Stimulated activated CD4-positive, alpha-beta T cell treated with anti-CD3 and anti-CD28 coated beads, Interleukin-2, amount 100 ng/mL, for 48 hours (primary cell): ENCODE measurements around the gene SLC6A6.

Experiments
- DNase-seq, 2 donors: peaks; one replicate each; pipeline ENCODE4 v3.0.0-alpha.2; 2020

The SLC6A6 gene

GRCh38 chr3:14439501-14440167 is 37.2 kb downstream of the SLC6A6 start:
- DNase-seq, result no peak

- DNase-seq, result no peak
These were observed 37.7 kb downstream of the SLC6A6 start for GRCh38 chr3:14440168-14440518.

GRCh38 chr3:14440531-14441239 is 38.3 kb downstream of the SLC6A6 start:
- DNase-seq, result no peak

- no peak for DNase-seq
These were observed 39.0 kb downstream of the SLC6A6 start for GRCh38 chr3:14441240-14441919.

- no peak for DNase-seq
These were observed 39.5 kb downstream of the SLC6A6 start for GRCh38 chr3:14441920-14442300.

- DNase-seq, result no peak
These were observed 42.0 kb downstream of the SLC6A6 start for GRCh38 chr3:14444380-14444779.

- no peak for DNase-seq
These were observed 43.4 kb downstream of the SLC6A6 start for GRCh38 chr3:14445773-14446172.

- no peak for DNase-seq
These were observed 44.7 kb downstream of the SLC6A6 start for GRCh38 chr3:14446988-14447570.

- DNase-seq, result no peak
These were observed 45.7 kb downstream of the SLC6A6 start for GRCh38 chr3:14448063-14448462.

GRCh38 chr3:14448756-14449727 is 46.6 kb downstream of the SLC6A6 start:
- no peak for DNase-seq

- DNase-seq, result no peak
These were observed 48.1 kb downstream of the SLC6A6 start for GRCh38 chr3:14450506-14450905.

GRCh38 chr3:14450922-14451606 is 48.7 kb downstream of the SLC6A6 start:
- DNase-seq, result no peak

GRCh38 chr3:14451844-14452739 is 49.7 kb downstream of the SLC6A6 start:
- DNase-seq, result no peak

- no peak for DNase-seq
These were observed 50.6 kb downstream of the SLC6A6 start for GRCh38 chr3:14452740-14453710.

GRCh38 chr3:14453876-14454638 is 51.7 kb downstream of the SLC6A6 start:
- DNase-seq, result no peak

GRCh38 chr3:14454639-14455310 is 52.4 kb downstream of the SLC6A6 start:
- DNase-seq, result no peak

GRCh38 chr3:14455571-14456317 is 53.3 kb downstream of the SLC6A6 start:
- no peak for DNase-seq
